H9 (cell line): ENCODE measurements around the gene CDK10. TPM values are rescaled to one million over a fixed set of nuclear protein-coding genes. Genes with fewer than 3 reads are reported as not detected.

ENCODE experiments used
- DNase-seq: peaks from one replicate; pipeline ENCODE4 v3.0.0-alpha.2; 2017
- H2AFZ ChIP-seq: one replicate; pipeline ENCODE4 v1.6.1; 2013; ENCODE audit warnings: mild to moderate bottlenecking, low read length, control low read depth, moderate library complexity
- H2AK5ac ChIP-seq: 2 replicates; pipeline ENCODE4 v1.6.1; 2013; ENCODE audit warnings: low read length, control low read depth, mixed read lengths; ENCODE audit not compliant: insufficient read length
- H2BK120ac ChIP-seq: one replicate; pipeline ENCODE4 v1.6.1; 2013; ENCODE audit warnings: low read depth, mild to moderate bottlenecking, low read length, control low read depth, inconsistent platforms; ENCODE audit not compliant: poor library complexity, severe bottlenecking
- H2BK12ac ChIP-seq: 2 replicates; pipeline ENCODE4 v1.6.1; 2013; ENCODE audit warnings: low read length, control low read depth, mixed read lengths, low read depth; ENCODE audit not compliant: insufficient read length
- H2BK15ac ChIP-seq: 2 replicates; pipeline ENCODE4 v1.6.1; 2013; ENCODE audit warnings: low read depth, low read length, control low read depth
- H2BK20ac ChIP-seq: one replicate; pipeline ENCODE4 v1.6.1; 2013; ENCODE audit warnings: low read depth, mild to moderate bottlenecking, low read length, control low read depth, inconsistent platforms; ENCODE audit not compliant: poor library complexity, severe bottlenecking
- H2BK5ac ChIP-seq: 2 replicates; pipeline ENCODE4 v1.6.1; 2013; ENCODE audit warnings: low read length, control low read depth, mixed read lengths; ENCODE audit not compliant: insufficient read length
- H3K14ac ChIP-seq: 2 replicates; pipeline ENCODE4 v1.6.1; 2013; ENCODE audit warnings: low read length, control low read depth; ENCODE audit not compliant: insufficient read depth
- H3K18ac ChIP-seq: 2 replicates; pipeline ENCODE4 v1.6.1; 2013; ENCODE audit warnings: low read depth, mild to moderate bottlenecking, mixed read lengths, low read length, control low read depth; ENCODE audit not compliant: insufficient read length
- H3K23ac ChIP-seq: 2 replicates; pipeline ENCODE4 v1.6.1; 2013; ENCODE audit warnings: low read length, control low read depth, mixed read lengths, low read depth; ENCODE audit not compliant: insufficient read length
- H3K23me2 ChIP-seq: 2 replicates; pipeline ENCODE4 v1.6.1; 2013; ENCODE audit warnings: low read depth, mild to moderate bottlenecking, mixed read lengths, low read length, control low read depth; ENCODE audit not compliant: insufficient read length, poor library complexity, severe bottlenecking
- H3K27ac ChIP-seq: 2 replicates; pipeline ENCODE4 v1.5.1; 2013; ENCODE audit warnings: low read length, control low read depth, mixed read lengths, low read depth; ENCODE audit not compliant: insufficient read length
- H3K27me3 ChIP-seq: 2 replicates; pipeline ENCODE4 v1.6.1; 2013; ENCODE audit warnings: low read length, control low read depth, inconsistent platforms; ENCODE audit not compliant: insufficient read depth
- H3K4ac ChIP-seq: 2 replicates; pipeline ENCODE4 v1.6.1; 2013; ENCODE audit warnings: low read depth, mild to moderate bottlenecking, control low read depth, inconsistent platforms, low read length, moderate library complexity
- H3K4me1 ChIP-seq: 2 replicates; pipeline ENCODE4 v1.6.1; 2013; ENCODE audit warnings: low read length, control low read depth, inconsistent platforms; ENCODE audit not compliant: insufficient read depth
- H3K4me2 ChIP-seq: 2 replicates; pipeline ENCODE4 v1.6.1; 2013; ENCODE audit warnings: low read length, control low read depth, mixed read lengths; ENCODE audit not compliant: insufficient read length, insufficient read depth
- H3K56ac ChIP-seq: 2 replicates; pipeline ENCODE4 v1.6.1; 2013; ENCODE audit warnings: low read depth, mild to moderate bottlenecking, mixed read lengths, low read length, control low read depth; ENCODE audit not compliant: insufficient read length
- H3K79me1 ChIP-seq: 2 replicates; pipeline ENCODE4 v1.6.1; 2013; ENCODE audit warnings: low read depth, mild to moderate bottlenecking, moderate library complexity, low read length, control low read depth, inconsistent platforms; ENCODE audit not compliant: insufficient read depth, poor library complexity, severe bottlenecking
- H3K79me2 ChIP-seq: 2 replicates; pipeline ENCODE4 v1.6.1; 2013; ENCODE audit warnings: low read length, control low read depth, inconsistent platforms; ENCODE audit not compliant: insufficient read depth
- H3K9ac ChIP-seq: 2 replicates; pipeline ENCODE4 v1.6.1; 2013; ENCODE audit warnings: low read length, control low read depth, mixed read lengths; ENCODE audit not compliant: insufficient read length; ENCODE audit errors: extremely low read depth
- H3K9me3 ChIP-seq: one replicate; pipeline ENCODE4 v1.6.1; 2013; ENCODE audit warnings: low read depth, low read length, inconsistent platforms; ENCODE audit not compliant: control insufficient read depth
- H3T11ph ChIP-seq: one replicate; pipeline ENCODE4 v1.6.1; 2013; ENCODE audit warnings: mild to moderate bottlenecking, low read length, control low read depth, inconsistent platforms
- H4K20me1 ChIP-seq: one replicate; pipeline ENCODE4 v1.6.1; 2013; ENCODE audit not compliant: control insufficient read depth, insufficient read length, insufficient read depth
- H4K5ac ChIP-seq: 2 replicates; pipeline ENCODE4 v1.6.1; 2013; ENCODE audit warnings: low read depth, mild to moderate bottlenecking, mixed read lengths, low read length, control low read depth; ENCODE audit not compliant: insufficient read length
- H4K8ac ChIP-seq: replicated peaks from 2 replicates; pipeline ENCODE4 v1.6.1; 2013; ENCODE audit warnings: low read length, control low read depth, mixed read lengths, low read depth; ENCODE audit not compliant: insufficient read length
- H4K91ac ChIP-seq: 2 replicates; pipeline ENCODE4 v1.6.1; 2013; ENCODE audit warnings: low read depth, mild to moderate bottlenecking, moderate library complexity, mixed read lengths, low read length, control low read depth; ENCODE audit not compliant: insufficient read length
- H3K27ac Mint-ChIP-seq, 3 experiments: 2 replicates in 2 of 3; 3 replicates in 1 of 3; pipeline ENCODE4 v1.8.0; 2020 to 2021; ENCODE audit warnings: mixed read lengths in 3 of 3, mild to moderate bottlenecking in 1 of 3, moderate library complexity in 1 of 3
- H3K27me3 Mint-ChIP-seq: 2 replicates; pipeline ENCODE4 v1.8.0; 2021; ENCODE audit warnings: low read depth, mild to moderate bottlenecking, moderate library complexity, mixed read lengths
- H3K36me3 Mint-ChIP-seq, 3 experiments: 2 replicates in 2 of 3; 3 replicates in 1 of 3; pipeline ENCODE4 v1.8.0; 2020 to 2021; ENCODE audit warnings: low read depth in 3 of 3, mixed read lengths in 3 of 3; ENCODE audit not compliant: insufficient read depth in 1 of 3
- H3K4me1 Mint-ChIP-seq, 2 experiments: 2 replicates each; pipeline ENCODE4 v1.8.0; 2020; ENCODE audit warnings: mixed read lengths in 2 of 2
- H3K4me3 Mint-ChIP-seq, 2 experiments: 2 replicates in 1 of 2; 3 replicates in 1 of 2; pipeline ENCODE4 v1.8.0; 2020 to 2021; ENCODE audit warnings: mild to moderate bottlenecking in 2 of 2, mixed read lengths in 2 of 2, moderate library complexity in 1 of 2
- H3K9me3 Mint-ChIP-seq, 2 experiments: 2 replicates in 1 of 2; 3 replicates in 1 of 2; pipeline ENCODE4 v1.8.0; 2020; ENCODE audit warnings: mild to moderate bottlenecking in 2 of 2, mixed read lengths in 2 of 2, moderate library complexity in 1 of 2
- WGBS: extraction: QIAGEN DNeasy Blood & Tissue Kit; methylation state at CpG from one replicate; pipeline ENCODE4 v1.1.7; 2013; ENCODE audit warnings: missing lambda C conversion rate, low lambda C conversion rate, mixed read lengths; ENCODE audit not compliant: insufficient read length; ENCODE audit errors: extremely low coverage; 5-methylcytosine and 5-hydroxymethylcytosine counted together
- total RNA-seq: library from RNA; stranded (reverse); gene quantifications from 2 replicates; pipeline ENCODE4 v1.2.1, GENCODE V29; 2021
- TF ChIP-seq, protein P1 (sequence below): fragments of 200-600 bp; sonication (generic); conservative IDR thresholded peaks from 3 replicates; pipeline ENCODE4 v1.8.0; 2021; ENCODE audit warnings: antibody characterized with exemption, mild to moderate bottlenecking

Gene CDK10
- total RNA-seq, 1 experiment from 2014 or later, result 77.1 TPM

DNA sequence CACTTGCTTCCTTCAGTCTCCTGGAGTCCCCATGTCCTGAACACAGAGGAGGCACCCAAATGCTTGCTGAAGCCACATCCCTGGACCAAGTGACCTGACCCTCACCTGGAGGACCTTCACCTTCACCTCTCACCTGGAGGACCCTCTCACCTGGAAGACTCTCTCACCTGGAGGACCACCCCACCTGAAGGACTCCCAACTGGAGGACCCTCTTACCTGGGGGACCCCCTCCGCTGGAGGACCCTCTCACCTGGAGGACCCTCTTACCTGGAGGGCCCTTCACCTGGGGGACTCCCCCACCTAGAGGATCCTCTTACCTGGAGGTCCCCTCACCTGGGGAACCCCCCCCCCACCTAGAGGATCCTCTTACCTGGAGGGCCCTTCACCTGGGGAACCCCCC, 573 bp upstream of the CDK10 start:
- Mint-ChIP-seq H3K4me1 (peaks cover 6 to 7% of the 10 kb centered on the region in 2 experiments), H3K27ac (no peak overlapping the region), H3K27me3 (peaks cover 3% of the 10 kb centered on the region), H3K9me3 (peaks cover 46 to 50% of the 10 kb centered on the region in 2 experiments), H3K36me3 (peaks cover 63 to 78% (median 64%) of the 10 kb centered on the region in 3 experiments), H3K4me3 (peak overlapping the region in 1 of 2 experiments; percentile 62; a peak in 3 of 5 replicates)
- WGBS, result no CpG with 5 or more reads among the region's 1 CpG
- no peak for DNase-seq
- no peak overlapping the region for H4K8ac ChIP-seq
- H3K4me2 ChIP-seq, result no peak overlapping the region
- H4K91ac ChIP-seq, result no peak overlapping the region
- no peak overlapping the region for H2AK5ac ChIP-seq
- H3K9ac ChIP-seq, result no peak overlapping the region
- H3K9me3 ChIP-seq, result peaks cover 27% of the 10 kb centered on the region
- no peak overlapping the region for H3K23ac ChIP-seq
- H2BK15ac ChIP-seq, result no peak overlapping the region
- H3K23me2 ChIP-seq, result peaks cover 8% of the 10 kb centered on the region
- H3K56ac ChIP-seq, result no peak overlapping the region
- H2BK20ac ChIP-seq, result no peak overlapping the region
- no peak overlapping the region for H2BK5ac ChIP-seq
- H2BK120ac ChIP-seq, result no peak overlapping the region
- no peaks in the 10 kb centered on the region for H3K79me2 ChIP-seq
- no peaks in the 10 kb centered on the region for H3K79me1 ChIP-seq
- H3T11ph ChIP-seq, result no peak overlapping the region
- H2BK12ac ChIP-seq, result no peak overlapping the region
- H3K14ac ChIP-seq, result no peak overlapping the region
- H3K4ac ChIP-seq, result no peak overlapping the region
- no peaks in the 10 kb centered on the region for H3K27me3 ChIP-seq
- no peak overlapping the region for H3K18ac ChIP-seq
- no peak overlapping the region for H4K5ac ChIP-seq
- no peak overlapping the region for H3K27ac ChIP-seq
- TF ChIP-seq, protein P1, sequence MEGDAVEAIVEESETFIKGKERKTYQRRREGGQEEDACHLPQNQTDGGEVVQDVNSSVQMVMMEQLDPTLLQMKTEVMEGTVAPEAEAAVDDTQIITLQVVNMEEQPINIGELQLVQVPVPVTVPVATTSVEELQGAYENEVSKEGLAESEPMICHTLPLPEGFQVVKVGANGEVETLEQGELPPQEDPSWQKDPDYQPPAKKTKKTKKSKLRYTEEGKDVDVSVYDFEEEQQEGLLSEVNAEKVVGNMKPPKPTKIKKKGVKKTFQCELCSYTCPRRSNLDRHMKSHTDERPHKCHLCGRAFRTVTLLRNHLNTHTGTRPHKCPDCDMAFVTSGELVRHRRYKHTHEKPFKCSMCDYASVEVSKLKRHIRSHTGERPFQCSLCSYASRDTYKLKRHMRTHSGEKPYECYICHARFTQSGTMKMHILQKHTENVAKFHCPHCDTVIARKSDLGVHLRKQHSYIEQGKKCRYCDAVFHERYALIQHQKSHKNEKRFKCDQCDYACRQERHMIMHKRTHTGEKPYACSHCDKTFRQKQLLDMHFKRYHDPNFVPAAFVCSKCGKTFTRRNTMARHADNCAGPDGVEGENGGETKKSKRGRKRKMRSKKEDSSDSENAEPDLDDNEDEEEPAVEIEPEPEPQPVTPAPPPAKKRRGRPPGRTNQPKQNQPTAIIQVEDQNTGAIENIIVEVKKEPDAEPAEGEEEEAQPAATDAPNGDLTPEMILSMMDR, result no peak
- no peaks in the 10 kb centered on the region for H4K20me1 ChIP-seq
- no peaks in the 10 kb centered on the region for H3K4me1 ChIP-seq
- no peak overlapping the region for H2AFZ ChIP-seq
